ENCODE measurements around the gene DDX31. TPM values are rescaled to one million over a fixed set of nuclear protein-coding genes. Genes with fewer than 3 reads are reported as not detected.

DDX31 gene
- total RNA-seq, 1 donor from 2014 or later: 15.8 TPM

GRCh38 chr9:132560616-132561202 is 109.1 kb downstream of the DDX31 start:
- Mint-ChIP-seq H3K27me3 (ENCODE audit: unreplicated experiment) (peaks cover 7% of the 10 kb centered on the region), H3K9me3 (ENCODE audit: unreplicated experiment) (no peaks in the 10 kb centered on the region), H3K36me3 (ENCODE audit: low read depth, unreplicated experiment) (no peaks in the 10 kb centered on the region), H3K4me1 (ENCODE audit: unreplicated experiment) (peaks cover 4% of the 10 kb centered on the region), H3K4me3 (ENCODE audit: unreplicated experiment) (no peak overlapping the region), H3K27ac (ENCODE audit: unreplicated experiment) (no peak overlapping the region)
- TF ChIP-seq CTCF (IDR thresholded peaks at IDR 0.05; ENCODE audit: unreplicated experiment): no peak
- no peak for DNase-seq (ENCODE audit: low spot score)

- TF ChIP-seq CTCF (IDR thresholded peaks at IDR 0.05; ENCODE audit: unreplicated experiment): no peak
- no peak for DNase-seq (ENCODE audit: low spot score)
- H3K27me3 Mint-ChIP-seq (ENCODE audit: unreplicated experiment): peaks cover 7% of the 10 kb centered on the region
- H3K36me3 Mint-ChIP-seq (ENCODE audit: low read depth, unreplicated experiment): no peaks in the 10 kb centered on the region
- H3K4me1 Mint-ChIP-seq (ENCODE audit: unreplicated experiment): no peaks in the 10 kb centered on the region
- no peaks in the 10 kb centered on the region for H3K9me3 Mint-ChIP-seq (ENCODE audit: unreplicated experiment)
- H3K27ac Mint-ChIP-seq (ENCODE audit: unreplicated experiment): no peak overlapping the region
- no peak overlapping the region for H3K4me3 Mint-ChIP-seq (ENCODE audit: unreplicated experiment)
These were observed 110.1 kb downstream of the DDX31 start for GRCh38 chr9:132559711-132560110.

GRCh38 chr9:132557159-132557558 is 112.6 kb downstream of the DDX31 start:
- peaks cover 5% of the 10 kb centered on the region for H3K27me3 Mint-ChIP-seq (ENCODE audit: unreplicated experiment)
- TF ChIP-seq CTCF (IDR thresholded peaks at IDR 0.05; ENCODE audit: unreplicated experiment): no peak
- H3K27ac Mint-ChIP-seq (ENCODE audit: unreplicated experiment): no peak overlapping the region
- no peaks in the 10 kb centered on the region for H3K4me1 Mint-ChIP-seq (ENCODE audit: unreplicated experiment)
- H3K4me3 Mint-ChIP-seq (ENCODE audit: unreplicated experiment): no peak overlapping the region
- H3K36me3 Mint-ChIP-seq (ENCODE audit: low read depth, unreplicated experiment): no peaks in the 10 kb centered on the region
- H3K9me3 Mint-ChIP-seq (ENCODE audit: unreplicated experiment): no peaks in the 10 kb centered on the region
- DNase-seq (ENCODE audit: low spot score): no peak

- no peak for DNase-seq (ENCODE audit: low spot score)
- Mint-ChIP-seq H3K9me3 (ENCODE audit: unreplicated experiment) (no peaks in the 10 kb centered on the region), H3K4me1 (ENCODE audit: unreplicated experiment) (no peaks in the 10 kb centered on the region), H3K4me3 (ENCODE audit: unreplicated experiment) (no peak overlapping the region), H3K27ac (ENCODE audit: unreplicated experiment) (no peak overlapping the region), H3K36me3 (ENCODE audit: low read depth, unreplicated experiment) (no peaks in the 10 kb centered on the region), H3K27me3 (ENCODE audit: unreplicated experiment) (peaks cover 3% of the 10 kb centered on the region)
- TF ChIP-seq CTCF (IDR thresholded peaks at IDR 0.05; ENCODE audit: unreplicated experiment): no peak
These were observed 113.1 kb downstream of the DDX31 start for GRCh38 chr9:132556714-132557113.

- H3K27me3 Mint-ChIP-seq (ENCODE audit: unreplicated experiment): peaks cover 3% of the 10 kb centered on the region
- no peak overlapping the region for H3K27ac Mint-ChIP-seq (ENCODE audit: unreplicated experiment)
- no peak overlapping the region for H3K4me3 Mint-ChIP-seq (ENCODE audit: unreplicated experiment)
- no peaks in the 10 kb centered on the region for H3K36me3 Mint-ChIP-seq (ENCODE audit: low read depth, unreplicated experiment)
- H3K9me3 Mint-ChIP-seq (ENCODE audit: unreplicated experiment): no peaks in the 10 kb centered on the region
- no peaks in the 10 kb centered on the region for H3K4me1 Mint-ChIP-seq (ENCODE audit: unreplicated experiment)
- no peak for DNase-seq (ENCODE audit: low spot score)
- TF ChIP-seq CTCF (IDR thresholded peaks at IDR 0.05; ENCODE audit: unreplicated experiment): no peak
These were observed 113.5 kb downstream of the DDX31 start for GRCh38 chr9:132556235-132556634.

All from endothelial cell (in vitro differentiated cells).